Activated CD8-positive, alpha-beta T cell treated with anti-CD3 and anti-CD28 coated beads for 36 hours (primary cell): ENCODE measurements around the gene MCM6. TPM values are rescaled to one million over a fixed set of nuclear protein-coding genes. Genes with fewer than 3 reads are reported as not detected.

ENCODE experiments used
- ATAC-seq: fragments of 200-7000 bp; cut with Tn5 transposase; one replicate; pipeline ENCODE4 v1.10.0; 2021; ENCODE audit warnings: mild to moderate bottlenecking, moderate library complexity
- CTCF ChIA-PET: fragments of 350-600 bp; sonication (Branson Sonifier 250); formaldehyde crosslinking; loops from one replicate; lab custom pipeline; 2021; ENCODE audit warnings: antibody characterized with exemption; lab: Charles Lee
- POLR2A ChIA-PET: fragments of 350-600 bp; sonication (Branson Sonifier 250); formaldehyde crosslinking; loops from one replicate; lab custom pipeline; 2021; ENCODE audit warnings: antibody characterized with exemption; lab: Charles Lee
- DNase-seq: peaks from one replicate; pipeline ENCODE4 v3.0.0-alpha.2; 2020
- H3K27ac Mint-ChIP-seq: one replicate; pipeline ENCODE4 v1.8.0; 2021; ENCODE audit warnings: mild to moderate bottlenecking, mixed read lengths
- H3K27me3 Mint-ChIP-seq: one replicate; pipeline ENCODE4 v1.8.0; 2021; ENCODE audit warnings: mixed read lengths
- H3K36me3 Mint-ChIP-seq: one replicate; pipeline ENCODE4 v1.8.0; 2021; ENCODE audit warnings: low read depth, mixed read lengths
- H3K4me1 Mint-ChIP-seq: one replicate; pipeline ENCODE4 v1.8.0; 2021; ENCODE audit warnings: low read depth, mixed read lengths
- H3K4me3 Mint-ChIP-seq: one replicate; pipeline ENCODE4 v1.8.0; 2021; ENCODE audit warnings: mild to moderate bottlenecking, moderate library complexity, mixed read lengths
- H3K9me3 Mint-ChIP-seq: one replicate; pipeline ENCODE4 v1.8.0; 2021; ENCODE audit warnings: mixed read lengths
- CTCF ChIP-seq: fragments of 200-600 bp; IDR thresholded peaks from one replicate; pipeline ENCODE4 v1.8.0; 2022; ENCODE audit warnings: antibody characterized with exemption, mild to moderate bottlenecking
- intact Hi-C: fragments of 100-400 bp; cut with micrococcal nuclease; formaldehyde crosslinking; loops from one replicate; pipeline ENCODE4 v1.10.0; 2022
- total RNA-seq, 2 experiments: library from RNA; stranded (reverse); gene quantifications; one replicate each; pipeline ENCODE4 v1.2.3, GENCODE V29; 2021

The MCM6 gene
- total RNA-seq, 2 experiments from 2014 or later: 229 to 234 TPM

- Mint-ChIP-seq H3K9me3 (no peaks in the 10 kb centered on the region), H3K27ac (peak overlapping the region; percentile 47), H3K4me1 (peaks cover 34% of the 10 kb centered on the region), H3K36me3 (peaks cover 48% of the 10 kb centered on the region), H3K27me3 (no peaks in the 10 kb centered on the region), H3K4me3 (no peak overlapping the region)
- intact Hi-C loops: no loop called here
- DNase-seq: no peak
- ChIA-PET CTCF (interaction anchor here (1.0 to 2.8 kb wide), 5 partner anchors 9 to 43 kb away, joined by 3 to 10 read pairs (median 4); no protein-coding TSS in a partner anchor), POLR2A (interaction anchor here (0.8 to 6.3 kb wide), 7 partner anchors 13 to 35 kb away, joined by 3 to 30 read pairs (median 5); no protein-coding TSS in a partner anchor)
- no peak for TF ChIP-seq CTCF
- peak; percentile 29 for ATAC-seq
Observed at GRCh38 chr2:135840601-135841000, 35.6 kb downstream of the MCM6 start.

- Mint-ChIP-seq H3K36me3 (peaks cover 42% of the 10 kb centered on the region), H3K27ac (no peak overlapping the region), H3K27me3 (no peaks in the 10 kb centered on the region), H3K4me3 (no peak overlapping the region), H3K9me3 (no peaks in the 10 kb centered on the region), H3K4me1 (peaks cover 35% of the 10 kb centered on the region)
- intact Hi-C loops: no loop called here
- ChIA-PET POLR2A (interaction anchor here (1.4 to 6.3 kb wide), 8 partner anchors 12 to 36 kb away, joined by 3 to 30 read pairs (median 6); no protein-coding TSS in a partner anchor), CTCF (interaction anchor here (1.2 to 2.8 kb wide), 3 partner anchors 16 to 42 kb away, joined by 4 to 10 read pairs (median 5); no protein-coding TSS in a partner anchor)
- no peak for DNase-seq
- TF ChIP-seq CTCF: no peak
- peak; percentile 32 for ATAC-seq
Observed at GRCh38 chr2:135839713-135840112, 36.5 kb downstream of the MCM6 start.

GRCh38 chr2:135838502-135838901 lies 37.7 kb downstream of the MCM6 start:
- peaks cover 35% of the 10 kb centered on the region for H3K4me1 Mint-ChIP-seq
- H3K9me3 Mint-ChIP-seq: no peaks in the 10 kb centered on the region
- ChIA-PET CTCF (interaction anchor here (0.6 kb wide), 1 partner anchor 42 kb away, joined by 3 read pairs; no protein-coding TSS in a partner anchor), POLR2A (interaction anchor here (1.0 to 6.3 kb wide), 5 partner anchors 11 to 18 kb away, joined by 3 to 30 read pairs (median 6); no protein-coding TSS in a partner anchor)
- ATAC-seq (no peak), DNase-seq (no peak)
- H3K27me3 Mint-ChIP-seq: no peaks in the 10 kb centered on the region
- TF ChIP-seq CTCF: no peak
- intact Hi-C loops: no loop called here
- H3K4me3 Mint-ChIP-seq: no peak overlapping the region
- no peak overlapping the region for H3K27ac Mint-ChIP-seq
- peaks cover 31% of the 10 kb centered on the region for H3K36me3 Mint-ChIP-seq

- Mint-ChIP-seq H3K4me3 (no peak within 1 kb of the TSS), H3K9me3 (no peaks in the 10 kb centered on the region), H3K27ac (no peak within 1 kb of the TSS), H3K4me1 (peaks cover 27% of the 10 kb centered on the region), H3K36me3 (peaks cover 18% of the 10 kb centered on the region), H3K27me3 (no peaks in the 10 kb centered on the region)
- DNase-seq (no peak), ATAC-seq (no peak)
- no peak for TF ChIP-seq CTCF
- POLR2A ChIA-PET: interaction anchor here (0.7 to 1.8 kb wide), 4 partner anchors 38 to 94 kb away, joined by 3 to 10 read pairs (median 3); partner anchors contain the start of gene MCM6
- intact Hi-C loops: no loop called here
- CTCF ChIA-PET: no interaction called here
Observed at GRCh38 chr2:135836596-135837270, 39.5 kb downstream of the MCM6 start, which contains the start of gene LCT. LCT (minus strand) TSS chr2:135837184; CDS start chr2:135837169, 15 bp downstream.

GRCh38 chr2:135832891-135833290 lies 43.4 kb downstream of the MCM6 start:
- Mint-ChIP-seq H3K27me3 (no peaks in the 10 kb centered on the region), H3K9me3 (no peaks in the 10 kb centered on the region), H3K27ac (no peak overlapping the region), H3K36me3 (peaks cover 5% of the 10 kb centered on the region), H3K4me1 (peaks cover 11% of the 10 kb centered on the region), H3K4me3 (no peak overlapping the region)
- POLR2A ChIA-PET: no interaction called here
- no peak for TF ChIP-seq CTCF
- no peak for DNase-seq
- CTCF ChIA-PET: interaction anchor here (1.3 to 1.8 kb wide), 3 partner anchors 13 to 552 kb away, joined by 3 to 8 read pairs (median 4); no protein-coding TSS in a partner anchor
- no peak for ATAC-seq
- intact Hi-C loops: no loop called here
